Liver (tissue), 3 donors: ENCODE results near the gene AKR7A2.

Source experiments
- CTCF ChIP-seq: fragments of 150-350 bp; IDR thresholded peaks from 2 replicates; pipeline ENCODE4 v1.5.1; 2017; ENCODE audit warnings: improper control_type of control experiment, low read depth, low read length; ENCODE audit not compliant: missing input control
- EGR1 ChIP-seq, 2 donors: IDR thresholded peaks; 2 replicates each; pipeline ENCODE4 v1.6.1; 2016 to 2018; ENCODE audit warnings: antibody characterized with exemption in 2 of 2, low read depth in 2 of 2
- FOXA1 ChIP-seq: IDR thresholded peaks from 2 replicates; pipeline ENCODE4 v1.6.1; 2016; ENCODE audit warnings: antibody characterized with exemption
- GABPA ChIP-seq, 2 donors: IDR thresholded peaks in 1 of 2; conservative IDR thresholded peaks in 1 of 2; 2 replicates each; pipeline ENCODE4 v1.6.1; 2016; ENCODE audit warnings: antibody characterized with exemption in 2 of 2, mild to moderate bottlenecking in 1 of 2, moderate library complexity in 1 of 2
- HNF4G ChIP-seq: IDR thresholded peaks from 2 replicates; pipeline ENCODE4 v1.6.1; 2016; ENCODE audit warnings: antibody characterized with exemption
- MAX ChIP-seq: IDR thresholded peaks from 2 replicates; pipeline ENCODE4 v1.6.1; 2016; ENCODE audit warnings: antibody characterized with exemption
- RAD21 ChIP-seq, 2 donors: IDR thresholded peaks; 2 replicates each; pipeline ENCODE4 v1.6.1; 2016; ENCODE audit warnings: antibody characterized with exemption in 2 of 2, mild to moderate bottlenecking in 2 of 2
- REST ChIP-seq: IDR thresholded peaks from 2 replicates; pipeline ENCODE4 v1.6.1; 2016; ENCODE audit warnings: antibody characterized with exemption, mild to moderate bottlenecking
- RXRA ChIP-seq, 2 donors: IDR thresholded peaks; 2 replicates each; pipeline ENCODE4 v1.6.1; 2017 to 2018; ENCODE audit warnings: antibody characterized with exemption in 2 of 2, mild to moderate bottlenecking in 1 of 2
- SP1 ChIP-seq: IDR thresholded peaks from 2 replicates; pipeline ENCODE4 v1.6.1; 2018; ENCODE audit warnings: antibody characterized with exemption, mild to moderate bottlenecking
- TAF1 ChIP-seq: conservative IDR thresholded peaks from 2 replicates; pipeline ENCODE4 v1.6.1; 2016; ENCODE audit warnings: antibody characterized with exemption, mild to moderate bottlenecking
- ZBTB33 ChIP-seq: IDR thresholded peaks from 2 replicates; pipeline ENCODE4 v1.6.1; 2016; ENCODE audit warnings: antibody characterized with exemption
- donor health status: healthy.
- donor health status: healthy.

GRCh38 chr1:19313636-19313959 lies 1.7 kb upstream of the AKR7A2 start:
- TF ChIP-seq SP1 (no peak), CTCF (no peak), FOXA1 (no peak), MAX (no peak), TAF1 (no peak), EGR1 (IDR thresholded peaks at IDR 0.05; ENCODE audit: low read depth in 2 of 2) (no peak), RAD21 (IDR thresholded peaks at IDR 0.05) (no peak), ZBTB33 (no peak), HNF4G (no peak), RXRA (IDR thresholded peaks at IDR 0.05) (no peak), REST (no peak), GABPA (IDR thresholded peaks at IDR 0.05 in 1 of 2, conservative IDR thresholded peaks at IDR 0.05 in 1 of 2) (no peak)
